Occipital lobe (tissue), 2 donors: ENCODE measurements around the gene LOXL1. TPM values are rescaled to one million over a fixed set of nuclear protein-coding genes. Genes with fewer than 3 reads are reported as not detected.

Experiments
- DNase-seq: peaks from one replicate; lab custom pipeline; 2025; lab: John Stamatoyannopoulos, UW
- total RNA-seq: library from RNA; depleted of rRNA; stranded (reverse); fragments of >200 nt; gene quantifications from one replicate; pipeline ENCODE4 v1.2.3, GENCODE V29; 2014

LOXL1 gene
- total RNA-seq, result 3.4 TPM

GRCh38 chr15:73926219-73927002 is at the start of gene LOXL1:
Gene LOXL1, plus strand, starts transcription at chr15:73926462. Its CDS starts 322 bp downstream, at chr15:73926784.
- DNase-seq, result no peak

GRCh38 chr15:73879426-73879825 is 46.8 kb upstream of the LOXL1 start:
- no peak for DNase-seq

- no peak for DNase-seq
These were observed 44.5 kb upstream of the LOXL1 start for GRCh38 chr15:73881579-73882320.

GRCh38 chr15:73882761-73883419 is 43.4 kb upstream of the LOXL1 start:
- DNase-seq, result no peak

GRCh38 chr15:73884159-73884558 is 42.1 kb upstream of the LOXL1 start:
- DNase-seq, result no peak

DNA sequence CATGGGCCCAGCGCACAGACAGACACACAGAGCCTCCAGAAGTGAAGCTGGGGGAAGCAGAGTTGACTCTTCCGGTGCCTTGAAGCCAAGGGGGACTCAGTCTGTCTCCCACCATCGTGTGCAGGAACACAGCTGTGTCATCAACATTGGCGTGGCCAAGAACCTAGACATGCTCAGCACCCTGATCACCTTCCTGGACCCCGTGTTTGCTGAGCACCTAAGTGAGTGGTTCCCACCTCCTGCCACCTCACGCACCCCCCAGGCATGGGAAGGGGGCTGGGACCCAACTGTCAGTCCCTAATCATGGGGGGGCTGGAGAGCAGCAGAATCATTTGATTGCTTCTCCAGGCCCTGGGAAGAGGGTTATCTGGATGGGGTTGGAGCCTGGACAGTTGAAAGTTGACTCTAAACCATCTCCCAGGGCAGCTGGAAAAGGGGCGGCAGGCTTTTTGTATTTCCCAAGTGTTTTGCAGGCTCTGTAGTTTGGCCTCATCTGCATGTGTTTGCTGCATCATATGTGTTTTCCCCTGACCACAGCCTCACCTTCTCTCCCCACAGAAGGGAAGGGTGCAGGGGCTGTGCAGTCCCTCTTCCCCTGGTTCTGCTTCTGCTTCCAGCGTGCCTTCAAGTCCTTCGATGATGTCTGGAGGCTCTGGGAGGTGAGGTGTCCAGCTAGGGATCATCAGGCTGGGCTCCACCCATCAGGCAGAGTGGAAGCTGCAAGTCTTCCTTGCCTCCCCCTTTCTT is 40.1 kb upstream of the LOXL1 start:
- no peak for DNase-seq

DNA sequence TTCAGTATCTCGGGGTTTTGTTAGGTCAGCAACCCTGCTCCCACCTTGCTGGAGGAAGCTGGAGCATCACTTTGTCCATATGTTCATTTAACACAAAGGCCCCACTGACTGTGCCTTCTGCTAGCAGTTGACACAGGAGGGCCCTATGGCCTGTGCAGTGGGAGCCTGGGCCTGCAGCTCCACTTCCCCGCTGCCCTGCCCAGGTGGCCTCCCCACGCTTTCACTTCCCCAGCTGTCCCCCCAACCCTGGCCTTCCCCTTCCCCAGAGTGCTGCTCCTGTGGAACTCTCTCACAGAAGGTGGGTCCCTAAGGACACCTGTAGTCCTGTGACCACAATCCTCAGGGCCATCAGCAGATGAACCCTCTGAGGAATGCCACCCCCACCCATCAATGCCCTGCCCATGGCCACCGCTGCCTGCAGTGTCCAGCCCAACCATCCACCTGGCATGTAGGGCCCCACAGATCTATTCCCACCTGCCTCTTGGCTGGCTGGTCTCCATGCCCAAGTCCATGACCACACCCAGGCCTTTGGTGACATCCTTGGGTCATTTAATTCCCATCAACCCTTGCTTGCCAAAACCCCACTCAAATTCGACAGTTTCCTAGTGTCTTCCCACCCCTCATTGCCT is 39.4 kb upstream of the LOXL1 start:
- no peak for DNase-seq

DNA sequence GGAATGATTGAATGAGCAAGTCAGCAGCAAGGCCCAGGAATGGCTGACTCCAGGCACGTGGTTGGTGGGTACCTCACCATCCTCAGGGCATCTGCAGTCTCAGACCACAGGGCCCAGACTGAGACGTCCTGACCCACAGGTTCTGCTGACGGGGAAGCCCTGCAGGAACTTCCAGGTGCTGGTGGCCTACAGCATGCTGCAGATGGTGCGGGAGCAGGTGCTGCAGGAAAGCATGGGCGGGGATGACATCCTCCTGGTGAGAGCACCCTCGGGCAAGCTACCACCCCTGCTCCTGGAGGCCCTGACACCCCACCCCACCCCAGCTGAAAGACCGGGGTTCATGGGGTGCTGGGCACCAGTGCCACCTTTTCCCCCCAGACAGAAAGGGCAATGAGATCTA is 38.8 kb upstream of the LOXL1 start:
- no peak for DNase-seq

DNA sequence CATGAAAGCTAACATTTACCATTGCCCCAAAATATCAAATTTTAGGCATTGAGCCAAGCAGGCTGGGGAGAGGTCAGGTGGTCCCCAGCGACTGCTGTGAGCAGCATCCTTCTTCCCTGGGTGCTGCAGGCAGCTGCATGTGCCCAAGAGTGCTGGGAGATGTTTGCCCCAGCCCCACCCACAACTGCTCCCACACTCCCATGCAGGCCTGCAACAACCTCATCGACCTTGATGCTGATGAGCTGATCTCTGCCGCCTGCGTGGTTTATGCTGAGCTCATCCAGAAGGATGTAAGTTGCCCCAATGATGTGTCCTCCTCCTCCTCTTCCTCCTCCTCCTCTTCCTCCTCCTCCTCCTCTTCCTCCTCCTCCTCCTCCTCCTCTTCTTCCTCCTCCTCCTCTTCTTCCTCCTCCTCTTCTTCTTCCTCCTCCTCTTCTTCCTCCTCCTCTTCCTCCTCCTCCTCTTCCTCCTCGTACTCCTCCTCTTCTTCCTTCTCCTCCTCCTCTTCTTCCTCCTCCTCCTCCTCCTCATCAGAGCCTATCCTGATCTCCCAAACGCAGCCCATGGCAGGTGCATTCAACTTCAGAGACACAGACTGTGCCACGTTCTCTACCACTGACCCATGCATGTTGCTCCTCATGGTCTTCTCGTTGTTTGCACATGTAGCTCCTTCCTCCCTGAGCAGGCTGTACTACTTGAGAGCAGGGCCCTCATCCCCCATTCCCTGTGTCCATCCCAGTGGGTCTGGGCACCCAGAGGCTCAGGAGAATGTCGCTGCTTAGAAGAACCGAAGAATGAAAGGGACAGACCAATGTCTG is 37.8 kb upstream of the LOXL1 start:
- no peak for DNase-seq

GRCh38 chr15:73889053-73889761 is 37.1 kb upstream of the LOXL1 start:
- DNase-seq, result no peak

GRCh38 chr15:73889762-73890124 is 36.5 kb upstream of the LOXL1 start:
- no peak for DNase-seq

- no peak for DNase-seq
These were observed 34.6 kb upstream of the LOXL1 start for GRCh38 chr15:73891328-73892315.

- no peak for DNase-seq
These were observed 33.6 kb upstream of the LOXL1 start for GRCh38 chr15:73892446-73893226.

DNA sequence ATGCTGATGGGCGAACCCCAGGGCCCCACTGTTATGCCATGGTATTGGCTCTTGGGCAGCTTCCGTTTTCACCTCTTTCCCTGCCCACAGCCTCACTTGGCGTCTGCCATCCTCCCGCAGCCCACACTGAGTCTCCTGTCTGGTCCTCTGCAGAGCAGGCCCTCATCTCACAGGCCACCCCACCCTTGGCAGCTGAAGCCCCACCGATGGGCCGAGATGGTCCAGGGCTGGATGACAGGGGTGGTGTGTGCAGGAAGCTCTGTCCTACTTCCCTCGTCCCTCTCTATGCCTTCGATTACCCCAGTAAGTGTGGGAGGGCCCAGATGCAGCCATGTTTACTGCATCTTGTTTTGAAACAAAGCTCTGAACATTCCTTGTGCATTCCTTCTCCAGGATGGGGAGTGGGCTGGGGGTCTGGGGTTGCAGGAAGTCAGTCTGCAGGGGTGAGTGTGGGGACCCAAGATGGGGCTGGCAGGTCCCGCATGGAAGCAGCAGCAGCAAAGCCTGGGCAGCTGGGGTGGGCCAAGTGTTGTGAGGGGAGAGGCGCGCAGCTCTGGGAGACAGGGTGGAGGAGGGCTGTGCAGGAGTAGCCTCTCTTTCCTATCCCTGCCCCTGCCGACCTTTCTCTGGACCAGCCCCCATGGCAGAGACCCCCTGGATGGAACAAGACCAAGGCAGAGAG is 32.0 kb upstream of the LOXL1 start:
- no peak for DNase-seq

GRCh38 chr15:73897441-73898261 is 28.6 kb upstream of the LOXL1 start:
- no peak for DNase-seq
